NCI-H748 (cell line): ENCODE measurements around the gene EHD4.

ENCODE experiments used
- DNase-seq: peaks from one replicate; lab custom pipeline; 2025; ENCODE audit not compliant: unreplicated experiment; lab: John Stamatoyannopoulos, UW

EHD4 gene

GRCh38 chr15:41958002-41958420, 14.3 kb downstream of the EHD4 start:
- no peak for DNase-seq

DNA sequence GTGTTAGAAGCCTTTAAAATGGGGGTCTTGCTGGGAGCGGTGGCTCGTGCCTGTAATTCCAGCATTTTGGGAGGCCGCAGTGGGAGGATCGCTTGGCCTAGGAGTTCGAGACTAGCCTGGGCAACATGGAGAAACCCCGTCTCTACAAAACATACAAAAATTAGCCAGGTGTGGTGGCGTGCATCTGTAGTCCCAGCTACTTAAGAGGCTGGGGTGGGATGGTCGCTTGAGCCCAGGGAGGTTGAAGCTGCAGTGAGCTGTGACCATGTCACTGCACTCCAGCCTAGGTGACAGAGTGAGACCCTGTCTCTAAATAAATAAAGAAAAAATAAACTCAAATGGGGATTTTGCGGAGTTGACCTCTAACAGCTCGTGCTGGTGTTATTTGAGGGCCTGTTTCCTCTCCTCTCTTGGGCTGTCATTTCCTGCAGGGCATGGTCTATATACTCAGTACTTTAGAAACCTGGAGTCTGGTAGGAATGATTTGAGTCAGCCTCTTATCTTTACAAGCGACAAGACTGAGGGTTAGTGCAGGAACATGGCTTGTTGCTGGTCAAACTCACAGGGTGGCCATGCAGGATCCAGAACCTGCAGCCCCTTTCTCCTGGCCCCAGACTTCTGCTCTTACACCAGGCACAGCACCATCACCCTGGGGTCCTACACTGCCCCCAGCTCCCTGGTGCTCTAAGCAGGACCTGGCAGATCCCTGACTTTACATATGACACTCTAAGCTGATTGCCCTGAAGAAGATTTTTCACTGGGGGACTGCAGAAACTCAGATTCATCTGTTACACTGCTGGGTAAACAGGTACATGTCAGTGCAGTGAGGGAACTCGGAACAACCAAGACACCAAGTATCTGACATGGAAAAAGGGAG, 15.1 kb downstream of the EHD4 start:
- DNase-seq, result no peak

GRCh38 chr15:41955807-41956525, 16.4 kb downstream of the EHD4 start:
- DNase-seq, result no peak

- DNase-seq, result no peak
These were observed 17.3 kb downstream of the EHD4 start for GRCh38 chr15:41955100-41955499.

DNA sequence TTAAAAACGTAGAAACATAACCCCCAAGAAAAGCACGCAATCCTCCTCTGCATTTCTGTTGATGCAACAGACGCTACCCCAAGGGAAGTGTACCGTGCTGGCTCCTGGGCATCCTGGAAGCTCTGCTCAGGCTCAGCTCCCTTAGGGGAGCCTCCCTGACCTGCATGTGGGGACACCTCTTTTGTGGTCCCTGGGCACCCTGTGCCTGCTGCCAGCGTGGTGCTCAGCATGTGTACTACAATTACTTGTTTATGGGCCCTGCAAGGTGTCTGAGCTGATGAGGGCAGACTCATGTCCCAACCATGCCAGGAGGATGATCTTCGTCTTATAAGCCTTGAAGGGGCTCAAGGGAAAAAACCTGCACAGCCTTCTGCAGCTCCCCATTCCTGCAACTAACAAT, 18.3 kb downstream of the EHD4 start:
- no peak for DNase-seq

- no peak for DNase-seq
These were observed 20.3 kb downstream of the EHD4 start for GRCh38 chr15:41952013-41952563.

DNA sequence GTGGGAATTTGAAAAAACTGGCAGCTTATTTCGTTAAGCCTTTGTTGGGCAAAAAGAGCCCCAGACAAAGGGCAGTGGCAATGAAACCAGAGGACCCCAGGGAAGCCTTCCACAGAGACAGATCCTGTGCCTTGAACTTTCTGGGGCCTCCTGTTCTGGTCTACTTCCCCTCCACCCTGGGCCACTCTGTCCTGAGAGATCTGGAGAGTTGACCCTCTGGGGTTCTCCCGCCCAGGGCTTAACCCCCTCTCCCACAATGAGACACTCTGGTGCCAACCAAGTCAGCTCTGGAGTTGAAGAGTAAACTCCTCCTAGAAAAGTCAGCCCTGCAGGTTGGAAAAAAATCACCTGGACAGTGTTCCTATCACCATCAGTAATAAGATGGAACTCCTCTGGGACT, 20.8 kb downstream of the EHD4 start:
- DNase-seq, result no peak

DNA sequence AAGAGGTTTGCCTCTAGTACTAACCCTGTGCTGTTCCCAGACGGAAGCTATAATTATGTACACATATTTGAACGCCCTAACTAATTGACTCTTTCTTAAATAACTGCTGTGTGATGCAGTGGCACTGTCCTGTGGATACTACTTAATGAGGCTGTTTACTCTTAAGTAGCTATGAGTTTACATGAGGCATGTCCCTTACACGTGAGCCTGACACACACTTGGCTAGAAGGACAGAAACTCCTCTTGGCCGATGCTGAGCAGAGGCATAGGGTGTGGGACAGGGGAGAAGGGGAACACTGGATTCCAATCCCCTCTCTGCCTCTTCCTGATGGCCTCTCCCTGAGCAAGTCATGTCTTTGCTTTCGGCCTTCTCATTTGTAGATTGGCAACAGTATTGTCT, 21.9 kb downstream of the EHD4 start:
- no peak for DNase-seq

- no peak for DNase-seq
These were observed 22.3 kb downstream of the EHD4 start for GRCh38 chr15:41950127-41950483.

DNA sequence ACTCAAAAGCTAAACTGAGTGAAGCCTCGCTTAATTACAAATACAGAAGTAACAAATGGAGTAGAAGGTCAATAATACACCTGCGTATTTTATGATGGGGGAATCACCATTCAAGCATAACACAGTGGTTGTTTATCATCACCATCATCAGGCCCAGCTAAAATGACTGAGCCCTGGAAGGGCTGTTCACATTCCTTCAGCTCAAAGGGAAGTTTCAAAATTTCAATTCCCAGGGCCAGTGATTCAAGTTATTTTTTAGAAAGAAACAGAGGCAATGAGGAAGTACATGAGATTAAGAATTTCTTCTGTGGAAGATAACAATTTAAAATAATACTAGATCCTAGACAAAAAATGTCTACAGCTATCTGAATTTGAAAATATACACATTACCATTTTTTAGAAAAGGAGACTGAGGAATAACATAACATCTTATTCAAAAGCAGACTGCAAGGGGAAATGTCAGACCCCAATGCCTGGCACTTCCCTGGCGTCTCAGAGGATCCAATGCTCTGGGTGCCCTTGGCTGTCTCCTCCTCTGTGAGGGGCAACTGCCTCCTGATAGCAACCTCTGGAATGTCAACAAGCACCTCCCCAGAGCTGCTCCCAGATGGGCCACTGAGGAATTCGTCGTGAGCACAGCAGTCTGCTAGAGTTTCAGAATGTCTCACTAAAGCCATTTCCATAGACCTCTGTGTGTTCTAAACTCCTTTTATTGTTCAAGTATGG, 22.8 kb downstream of the EHD4 start:
- no peak for DNase-seq

DNA sequence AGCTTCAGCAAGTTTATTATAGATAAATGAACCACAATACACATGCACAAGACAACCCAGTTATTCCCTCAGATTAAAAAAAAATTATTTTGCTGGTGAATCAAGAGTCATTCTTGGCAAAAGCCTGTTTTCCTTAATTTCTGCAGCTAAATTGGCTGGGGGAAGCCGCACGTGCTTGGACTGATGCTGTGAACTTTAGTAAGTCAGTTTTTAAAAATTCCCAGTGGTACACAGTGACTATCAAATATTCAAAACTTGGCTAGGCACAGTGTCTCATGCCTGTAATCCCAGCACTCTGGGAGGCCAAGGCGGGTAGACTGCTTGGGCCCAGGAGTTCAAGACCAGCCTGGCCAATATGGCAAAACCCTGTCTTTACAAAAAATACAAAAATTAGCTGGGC, 23.9 kb downstream of the EHD4 start:
- no peak for DNase-seq

DNA sequence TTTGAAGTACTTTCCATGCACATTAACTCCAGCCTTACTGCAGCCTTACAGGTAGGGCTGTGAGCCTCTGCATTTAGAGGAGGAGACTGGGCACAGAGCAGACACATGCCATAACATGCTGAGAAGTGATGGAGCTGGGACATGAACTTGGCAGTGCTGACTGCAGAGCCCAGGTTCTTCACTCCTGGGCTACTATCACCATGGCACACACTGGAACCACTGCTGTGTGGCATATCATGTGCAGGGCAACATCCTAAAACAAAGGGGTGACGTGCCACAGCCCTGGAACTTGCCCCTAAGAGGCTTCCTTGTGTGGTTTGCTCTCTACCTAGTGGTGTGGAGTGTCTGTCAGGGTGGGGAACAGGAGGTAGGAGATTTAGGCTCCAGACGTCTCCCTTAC, 25.4 kb downstream of the EHD4 start:
- no peak for DNase-seq

DNA sequence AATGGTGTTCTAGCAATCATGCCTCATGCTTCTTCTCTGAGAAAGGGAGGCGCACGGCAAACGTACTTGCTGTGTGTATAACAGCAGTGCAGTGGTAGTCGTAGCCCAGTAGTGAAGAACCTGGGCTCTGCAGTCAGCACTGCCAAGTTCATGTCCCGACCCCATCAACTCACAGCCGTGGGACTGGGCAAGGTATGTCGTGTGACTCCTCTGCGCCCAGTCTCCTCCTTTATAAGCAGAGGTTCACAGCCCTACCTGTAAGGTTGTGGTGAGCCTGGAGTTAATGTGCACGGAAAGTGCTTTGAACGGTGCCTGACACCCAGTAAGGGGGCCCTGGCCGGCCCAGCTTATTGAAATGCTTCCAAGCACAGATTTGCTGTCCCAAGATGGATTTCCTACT, 26.6 kb downstream of the EHD4 start:
- no peak for DNase-seq

GRCh38 chr15:41945221-41945620, 27.1 kb downstream of the EHD4 start:
- DNase-seq, result no peak

- no peak for DNase-seq
These were observed 27.9 kb downstream of the EHD4 start for GRCh38 chr15:41944313-41944940.

- DNase-seq, result no peak
These were observed 28.6 kb downstream of the EHD4 start for GRCh38 chr15:41943543-41944312.

DNA sequence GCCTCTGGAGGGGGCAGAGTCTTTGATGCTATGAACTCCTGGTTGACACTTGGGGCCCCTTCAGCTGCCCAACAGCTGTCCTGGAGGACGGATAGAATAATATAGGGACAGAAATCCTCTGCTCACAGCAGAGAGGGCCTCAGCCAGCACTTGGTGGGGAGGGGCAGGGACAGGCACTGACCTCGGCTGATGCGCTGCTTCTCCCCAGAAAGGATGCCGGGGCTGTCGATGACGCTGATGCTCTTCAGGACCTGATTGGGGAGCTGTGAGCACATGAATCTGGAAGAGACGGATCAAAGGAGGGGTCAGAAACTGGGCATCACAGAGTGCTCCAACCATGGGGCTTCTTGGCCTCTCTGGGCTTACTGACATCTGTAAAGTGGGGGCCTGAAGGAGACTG, 29.5 kb downstream of the EHD4 start:
- DNase-seq, result no peak

DNA sequence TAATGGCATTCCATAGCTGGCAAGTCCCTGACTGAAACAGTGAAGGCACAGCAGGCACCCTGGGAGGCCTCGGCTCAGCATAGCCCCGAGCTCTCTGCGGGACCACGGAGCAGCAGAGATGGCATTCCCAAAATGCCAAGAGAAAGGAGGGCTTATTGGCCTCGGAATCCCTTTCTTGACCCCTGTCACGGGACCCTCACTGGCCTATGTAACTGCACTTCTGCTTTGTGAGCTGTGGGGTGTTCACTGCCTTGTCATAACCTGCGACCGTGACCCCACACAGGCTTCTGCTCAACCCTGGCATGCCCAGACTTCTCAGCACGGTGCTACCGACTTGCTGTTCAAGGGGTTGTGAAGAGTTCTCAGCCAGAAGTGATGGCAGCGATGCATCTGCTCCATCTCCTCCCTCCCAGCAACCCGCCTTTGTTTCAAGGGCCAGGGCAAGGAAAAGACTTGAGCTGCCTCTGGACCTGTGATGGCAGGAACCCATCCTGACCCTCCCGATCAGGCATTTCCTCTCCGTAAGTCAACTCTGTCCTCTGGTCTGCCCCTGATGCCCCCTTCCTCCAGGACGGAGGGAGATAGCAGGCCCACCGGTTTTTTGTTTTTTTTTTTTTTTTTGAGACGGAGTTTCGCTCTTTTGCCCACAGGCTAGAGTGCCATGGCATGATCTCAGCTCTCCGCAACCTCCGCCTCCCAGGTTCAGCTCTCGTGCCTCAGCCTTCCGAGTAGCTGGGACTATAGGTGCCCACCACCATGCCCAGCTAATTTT, 30.5 kb downstream of the EHD4 start:
- no peak for DNase-seq

- DNase-seq, result no peak
These were observed 31.9 kb downstream of the EHD4 start for GRCh38 chr15:41940441-41940857.

GRCh38 chr15:41939986-41940385, 32.4 kb downstream of the EHD4 start:
- DNase-seq, result no peak
